Activated CD4-positive, alpha-beta T cell treated with anti-CD3 and anti-CD28 coated beads, Interleukin-2, Interleukin-4, amounts not matched to agents 100 ng/mL and 50 ng/mL, durations not matched to agents 16 hours and 8 hours (primary cell): ENCODE results near the gene BAIAP2.
A peak's percentile ranks its signal among the peaks of the same experiment; 100 is the strongest.

ENCODE experiments used
- DNase-seq: peaks from one replicate; pipeline ENCODE4 v3.0.0-alpha.2; 2020; ENCODE audit warnings: low spot score

The BAIAP2 gene

GRCh38 chr17:81091154-81091553, 56.2 kb downstream of the BAIAP2 start:
- no peak for DNase-seq

DNA sequence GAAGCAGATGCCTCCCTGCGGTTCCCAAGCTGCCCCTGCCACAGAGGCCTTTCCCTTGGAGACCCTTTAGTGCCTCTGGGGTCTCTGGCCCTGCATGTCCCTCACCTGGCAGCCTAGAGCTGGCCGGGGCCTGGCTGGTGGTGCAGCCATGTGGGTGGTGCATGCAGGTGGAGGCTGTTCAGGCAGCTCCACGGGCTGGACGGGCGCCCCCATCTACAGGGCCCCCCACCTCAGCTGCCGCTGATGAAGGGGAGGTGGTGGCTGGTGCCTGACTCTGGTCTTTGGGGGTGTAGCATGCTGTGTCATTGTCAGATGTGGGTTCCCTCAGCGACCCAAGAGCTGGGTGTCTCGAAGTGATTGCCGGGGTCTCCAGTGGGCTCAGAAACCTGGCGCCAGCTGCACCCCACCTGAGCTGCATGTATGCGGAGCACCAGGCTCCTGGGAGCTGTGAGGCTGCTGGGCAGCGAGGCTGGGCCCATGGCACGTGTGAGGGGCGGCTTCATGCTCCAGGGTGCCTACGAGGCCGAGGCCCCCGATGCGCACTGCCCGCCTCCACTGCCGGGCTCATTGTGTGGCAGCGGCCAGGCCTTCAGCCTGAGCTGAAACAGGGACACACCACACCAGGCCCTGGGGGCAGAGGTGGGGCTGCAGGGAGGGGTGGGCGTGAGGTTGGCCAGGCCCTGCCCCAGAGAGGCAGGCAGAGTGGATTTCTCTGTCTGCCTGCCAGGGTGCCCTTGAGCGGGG, 57.0 kb downstream of the BAIAP2 start:
- DNase-seq, result no peak

GRCh38 chr17:81092518-81093095, 57.7 kb downstream of the BAIAP2 start:
- no peak for DNase-seq

DNA sequence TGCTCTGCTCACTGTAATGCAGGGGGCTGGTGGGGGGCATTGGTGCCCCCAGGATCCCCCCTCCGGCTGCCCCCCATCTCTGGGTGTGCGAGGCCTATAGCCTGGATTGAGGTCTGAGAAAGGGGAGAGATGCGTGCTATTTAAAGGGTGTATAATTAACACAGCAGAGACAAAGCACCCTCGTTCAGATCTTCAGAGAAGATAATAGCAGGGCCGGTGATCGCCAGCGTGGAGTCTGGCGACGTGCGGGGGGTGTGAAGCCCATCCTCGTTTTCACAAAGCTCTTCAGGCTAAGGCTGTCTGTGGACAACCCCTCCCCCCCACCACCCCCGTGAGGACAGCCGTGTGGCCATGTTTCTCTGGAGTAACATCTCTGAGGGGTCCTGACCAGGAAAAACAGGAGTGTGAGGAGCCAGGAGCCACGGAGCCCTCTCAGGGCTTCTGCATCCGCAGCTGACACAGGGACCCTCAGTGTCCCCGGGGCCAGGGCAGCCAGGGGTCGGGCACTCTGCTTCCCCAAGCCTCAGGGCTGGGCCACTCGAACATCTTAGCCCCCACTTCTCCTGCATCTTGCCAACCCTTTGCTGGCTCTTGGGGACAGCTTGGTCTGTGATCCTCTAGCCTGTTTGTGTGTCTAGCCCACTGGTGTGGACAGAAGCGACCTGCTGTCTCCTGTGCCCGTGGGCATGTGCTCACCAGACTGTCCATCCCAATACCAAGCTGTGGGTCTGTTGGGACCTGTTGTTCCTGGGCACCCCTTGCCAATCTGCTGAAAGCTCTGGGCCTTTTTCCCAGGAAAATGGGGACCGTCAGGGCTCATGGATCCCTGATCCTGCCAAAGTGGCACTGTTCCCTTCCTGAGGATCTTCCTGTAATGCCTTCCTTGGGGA, 58.9 kb downstream of the BAIAP2 start:
- no peak for DNase-seq

- DNase-seq, result peak; percentile 91
Observed at GRCh38 chr17:81094509-81095382, 59.8 kb downstream of the BAIAP2 start.

GRCh38 chr17:81095383-81095762, 60.4 kb downstream of the BAIAP2 start:
- DNase-seq, result peak; percentile 23

DNA sequence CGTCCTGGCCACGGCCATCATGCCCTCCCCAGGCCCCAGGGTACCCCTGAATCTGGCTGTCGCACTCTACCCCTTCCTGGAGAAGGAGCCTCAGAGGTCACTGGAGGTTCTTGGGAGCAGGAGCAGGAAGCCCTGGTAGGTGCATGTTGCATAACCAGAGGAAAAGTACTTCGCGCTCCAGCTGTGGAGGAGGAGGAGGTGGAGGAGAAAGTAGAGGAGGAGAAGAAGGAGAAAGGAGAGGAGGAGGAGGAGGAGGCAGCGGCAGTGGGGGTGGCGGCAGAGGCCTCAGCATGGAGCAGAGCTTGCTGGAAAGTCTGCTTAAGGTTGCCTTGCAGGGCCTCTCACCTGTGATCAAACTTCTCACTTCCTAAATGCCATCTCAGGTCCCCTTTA, 61.8 kb downstream of the BAIAP2 start:
- no peak for DNase-seq

DNA sequence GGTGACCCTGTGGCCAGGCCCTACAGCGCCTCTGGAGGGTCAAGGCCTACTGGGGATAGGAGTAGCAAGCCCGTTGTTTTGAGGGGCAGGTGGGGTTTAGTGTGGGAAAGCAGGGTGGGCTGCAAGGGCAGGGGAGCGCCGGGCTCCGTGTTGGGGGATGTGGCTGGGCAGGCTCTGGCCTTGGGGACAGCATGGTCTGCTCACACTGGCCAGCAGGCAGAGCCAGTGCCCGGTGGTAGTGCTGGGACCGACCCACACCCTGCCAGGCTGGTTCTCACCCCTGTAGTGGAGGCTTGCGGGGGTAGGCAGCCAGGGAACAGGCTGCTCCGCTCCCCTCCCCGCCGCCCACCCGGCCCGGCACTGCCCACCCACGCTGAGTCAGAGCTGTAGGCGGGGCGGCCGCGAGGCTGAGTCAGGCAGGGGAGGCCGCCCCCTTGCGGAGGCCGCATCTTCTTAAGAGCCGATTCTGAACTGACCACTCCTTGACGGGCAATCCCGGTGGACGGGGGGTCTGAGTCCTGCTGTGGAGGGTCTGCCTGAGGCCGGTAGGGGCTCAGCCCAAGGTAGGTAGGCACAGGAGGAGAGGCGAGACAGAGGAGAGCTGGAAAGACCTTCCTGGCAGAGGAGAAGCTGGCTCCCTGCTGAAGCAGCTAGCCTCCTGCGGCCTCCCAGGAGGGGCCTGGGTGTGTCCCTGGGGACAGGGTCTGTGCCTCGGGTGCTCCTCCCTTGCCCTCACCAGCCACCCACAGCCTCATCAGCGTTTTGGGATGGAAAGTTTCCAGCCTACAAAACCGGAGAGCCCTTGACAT, 62.4 kb downstream of the BAIAP2 start:
- DNase-seq, result peak; percentile 19

GRCh38 chr17:81097943-81098308, 63.0 kb downstream of the BAIAP2 start:
- DNase-seq, result no peak

DNA sequence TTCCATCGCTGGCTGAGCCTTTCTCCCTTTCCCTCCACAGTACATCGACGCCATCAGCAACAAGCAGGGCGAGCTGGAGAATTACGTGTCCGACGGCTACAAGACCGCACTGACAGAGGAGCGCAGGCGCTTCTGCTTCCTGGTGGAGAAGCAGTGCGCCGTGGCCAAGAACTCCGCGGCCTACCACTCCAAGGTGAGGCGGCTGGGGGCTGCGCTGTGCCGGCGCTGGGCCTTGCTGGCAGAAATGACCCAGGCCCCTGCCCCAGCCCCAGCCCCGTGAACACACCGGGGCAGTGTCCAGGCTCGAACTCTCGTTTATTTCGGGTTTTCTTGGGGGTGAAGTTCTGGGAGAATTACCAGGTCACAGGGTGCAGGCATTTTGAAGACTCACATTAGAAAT, 64.9 kb downstream of the BAIAP2 start:
- no peak for DNase-seq

GRCh38 chr17:81100668-81101067, 65.7 kb downstream of the BAIAP2 start:
- DNase-seq, result no peak

DNA sequence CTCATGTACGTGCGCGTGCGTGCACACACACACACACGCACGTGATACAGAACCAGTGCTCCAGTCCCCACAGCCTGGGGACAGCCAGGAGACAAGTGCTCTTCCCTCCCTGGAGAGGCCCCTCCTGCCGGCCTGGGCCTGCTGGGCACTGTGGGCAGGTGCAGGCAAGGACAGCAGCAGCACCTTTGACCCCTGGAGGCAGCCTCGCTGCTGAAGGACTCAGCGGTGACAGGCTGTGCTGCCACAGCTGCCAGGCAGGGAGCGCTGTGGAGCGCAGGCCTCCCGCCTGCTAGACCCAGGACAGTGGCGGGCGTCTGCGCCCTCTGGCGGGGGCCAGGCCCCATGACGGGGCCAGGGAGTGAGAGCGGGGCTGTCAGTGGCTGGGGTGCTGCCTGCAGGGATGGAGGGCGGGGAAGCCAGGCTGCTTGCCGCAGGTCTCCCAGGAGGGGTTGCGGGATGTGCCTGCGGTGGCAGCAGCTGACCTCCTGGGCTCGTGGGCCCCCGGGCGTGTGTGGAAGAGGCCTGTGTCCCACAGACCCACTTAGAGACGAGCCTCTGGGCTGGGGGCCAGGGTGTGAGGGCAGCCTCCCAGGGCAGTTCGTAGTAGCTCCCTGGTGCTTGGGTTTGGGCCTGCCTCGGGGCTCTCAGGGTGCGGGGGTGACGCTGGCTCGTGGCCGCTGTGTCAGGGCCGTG, 66.8 kb downstream of the BAIAP2 start:
- DNase-seq, result peak; percentile 92

GRCh38 chr17:81102352-81102751, 67.4 kb downstream of the BAIAP2 start:
- no peak for DNase-seq

DNA sequence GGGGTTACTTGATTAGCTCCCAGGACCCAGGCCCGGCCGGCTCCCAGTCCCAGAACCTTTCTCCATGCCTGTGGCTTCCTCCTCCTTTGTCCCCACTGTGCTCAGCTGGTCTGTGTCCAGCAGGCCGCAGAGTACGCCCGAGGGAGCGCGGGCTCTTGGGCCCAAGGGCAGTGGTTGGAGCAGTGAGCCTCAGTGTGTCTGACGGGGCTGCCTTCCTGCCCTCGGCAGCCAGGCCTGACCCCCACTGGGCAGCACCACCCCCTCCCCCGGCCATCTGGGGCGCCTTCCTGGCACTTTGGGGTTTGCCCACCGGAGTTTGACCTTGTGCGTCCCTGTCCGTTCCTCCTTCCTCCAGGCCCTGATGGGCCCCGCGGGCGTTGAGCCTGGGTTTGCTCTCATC, 67.9 kb downstream of the BAIAP2 start:
- DNase-seq, result no peak

DNA sequence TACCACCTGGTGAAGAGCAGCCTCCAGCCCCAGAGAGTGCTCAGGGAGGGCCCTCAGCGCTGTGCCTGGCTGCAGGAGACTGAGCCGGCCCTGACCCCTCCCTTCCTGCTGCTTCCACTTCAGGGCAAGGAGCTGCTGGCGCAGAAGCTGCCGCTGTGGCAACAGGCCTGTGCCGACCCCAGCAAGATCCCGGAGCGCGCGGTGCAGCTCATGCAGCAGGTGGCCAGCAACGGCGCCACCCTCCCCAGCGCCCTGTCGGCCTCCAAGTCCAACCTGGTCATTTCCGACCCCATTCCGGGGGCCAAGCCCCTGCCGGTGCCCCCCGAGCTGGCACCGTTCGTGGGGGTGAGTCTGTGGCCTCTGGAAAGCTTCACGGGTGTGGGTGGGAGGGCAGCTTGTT, 68.4 kb downstream of the BAIAP2 start:
- no peak for DNase-seq

DNA sequence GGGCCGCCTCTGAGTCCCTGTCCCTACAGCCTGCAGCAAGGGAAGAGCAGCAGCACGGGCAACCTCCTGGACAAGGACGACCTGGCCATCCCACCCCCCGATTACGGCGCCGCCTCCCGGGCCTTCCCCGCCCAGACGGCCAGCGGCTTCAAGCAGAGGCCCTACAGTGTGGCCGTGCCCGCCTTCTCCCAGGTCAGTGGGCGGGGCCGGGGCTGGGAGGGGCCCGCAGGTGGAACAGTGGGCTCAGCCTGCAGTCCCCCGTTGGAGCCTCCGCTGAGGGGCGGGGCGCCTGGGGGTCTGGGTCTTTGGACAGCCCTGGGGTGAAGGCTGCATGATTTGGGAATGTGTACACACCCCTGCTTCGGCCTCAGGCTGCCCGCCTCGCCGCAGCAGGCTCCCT, 71.8 kb downstream of the BAIAP2 start:
- DNase-seq, result no peak

GRCh38 chr17:81108220-81108619, 73.3 kb downstream of the BAIAP2 start:
- DNase-seq, result no peak

- no peak for DNase-seq
Observed at GRCh38 chr17:81109957-81110356, 75.0 kb downstream of the BAIAP2 start.

GRCh38 chr17:81110488-81111040, 75.6 kb downstream of the BAIAP2 start:
- DNase-seq, result no peak

GRCh38 chr17:81111066-81111465, 76.1 kb downstream of the BAIAP2 start:
- DNase-seq, result no peak
